Activated T-helper 1 cell treated with anti-CD3 and anti-CD28 coated beads, Interleukin-2, amount 50 U/mL, for 16 hours (primary cell): ENCODE data around the gene SEMA4B.
"Not testable (repeated sequence)": the region's sequence is repeated elsewhere in the genome, so short reads cannot be mapped to it uniquely, and the experiment has no call there.

Source experiments
- DNase-seq, 2 donors: peaks; one replicate each; pipeline ENCODE4 v3.0.0-alpha.2; 2020; ENCODE audit warnings: low read depth in 1 of 2, low spot score in 1 of 2

SEMA4B gene

GRCh38 chr15:90201130-90201943 lies at the start of gene SEMA4B:
Gene SEMA4B, plus strand, starts transcription at chr15:90201330. Its CDS starts 249 bp downstream, at chr15:90201579.
- peak; percentile 35 to 57 for DNase-seq

GRCh38 chr15:90151989-90152645 lies 49.0 kb upstream of the SEMA4B start:
- DNase-seq: no peak

- no peak for DNase-seq
These were observed 47.5 kb upstream of the SEMA4B start for GRCh38 chr15:90153658-90154057.

GRCh38 chr15:90154246-90154645 lies 46.9 kb upstream of the SEMA4B start:
- no peak for DNase-seq

- no peak for DNase-seq
These were observed 46.1 kb upstream of the SEMA4B start for GRCh38 chr15:90154861-90155626.

GRCh38 chr15:90159213-90159612 lies 41.9 kb upstream of the SEMA4B start:
- no peak for DNase-seq

- no peak for DNase-seq
These were observed 40.1 kb upstream of the SEMA4B start for GRCh38 chr15:90160781-90161727.

GRCh38 chr15:90161950-90162361 lies 39.2 kb upstream of the SEMA4B start:
- no peak for DNase-seq

GRCh38 chr15:90162956-90163355 lies 38.2 kb upstream of the SEMA4B start:
- no peak for DNase-seq

- not testable (repeated sequence) for DNase-seq
These were observed 36.9 kb upstream of the SEMA4B start for GRCh38 chr15:90164239-90164638.

- no peak for DNase-seq
These were observed 36.0 kb upstream of the SEMA4B start for GRCh38 chr15:90165157-90165556.

- no peak for DNase-seq
These were observed 35.3 kb upstream of the SEMA4B start for GRCh38 chr15:90165659-90166489.

- DNase-seq: no peak
These were observed 34.0 kb upstream of the SEMA4B start for GRCh38 chr15:90167121-90167520.

GRCh38 chr15:90171623-90172022 lies 29.5 kb upstream of the SEMA4B start:
- DNase-seq: no peak

GRCh38 chr15:90173372-90173771 lies 27.8 kb upstream of the SEMA4B start:
- no peak for DNase-seq

GRCh38 chr15:90174140-90174875 lies 26.8 kb upstream of the SEMA4B start:
- DNase-seq: no peak

- no peak for DNase-seq
These were observed 24.1 kb upstream of the SEMA4B start for GRCh38 chr15:90177012-90177411.

GRCh38 chr15:90178468-90179435 lies 22.4 kb upstream of the SEMA4B start:
- DNase-seq: no peak
